Stimulated activated CD8-positive, alpha-beta memory T cell treated with anti-CD3 and anti-CD28 coated beads, Interleukin-15, amount 100 ng/mL, for 24 hours (primary cell): ENCODE results near the gene IGSF11.
"Not testable (repeated sequence)": the region's sequence is repeated elsewhere in the genome, so short reads cannot be mapped to it uniquely, and the experiment has no call there.

Experiments used
- DNase-seq: peaks from one replicate; pipeline ENCODE4 v3.0.0-alpha.2; 2020; ENCODE audit warnings: low read depth

The IGSF11 gene, protein sequence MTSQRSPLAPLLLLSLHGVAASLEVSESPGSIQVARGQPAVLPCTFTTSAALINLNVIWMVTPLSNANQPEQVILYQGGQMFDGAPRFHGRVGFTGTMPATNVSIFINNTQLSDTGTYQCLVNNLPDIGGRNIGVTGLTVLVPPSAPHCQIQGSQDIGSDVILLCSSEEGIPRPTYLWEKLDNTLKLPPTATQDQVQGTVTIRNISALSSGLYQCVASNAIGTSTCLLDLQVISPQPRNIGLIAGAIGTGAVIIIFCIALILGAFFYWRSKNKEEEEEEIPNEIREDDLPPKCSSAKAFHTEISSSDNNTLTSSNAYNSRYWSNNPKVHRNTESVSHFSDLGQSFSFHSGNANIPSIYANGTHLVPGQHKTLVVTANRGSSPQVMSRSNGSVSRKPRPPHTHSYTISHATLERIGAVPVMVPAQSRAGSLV

DNA sequence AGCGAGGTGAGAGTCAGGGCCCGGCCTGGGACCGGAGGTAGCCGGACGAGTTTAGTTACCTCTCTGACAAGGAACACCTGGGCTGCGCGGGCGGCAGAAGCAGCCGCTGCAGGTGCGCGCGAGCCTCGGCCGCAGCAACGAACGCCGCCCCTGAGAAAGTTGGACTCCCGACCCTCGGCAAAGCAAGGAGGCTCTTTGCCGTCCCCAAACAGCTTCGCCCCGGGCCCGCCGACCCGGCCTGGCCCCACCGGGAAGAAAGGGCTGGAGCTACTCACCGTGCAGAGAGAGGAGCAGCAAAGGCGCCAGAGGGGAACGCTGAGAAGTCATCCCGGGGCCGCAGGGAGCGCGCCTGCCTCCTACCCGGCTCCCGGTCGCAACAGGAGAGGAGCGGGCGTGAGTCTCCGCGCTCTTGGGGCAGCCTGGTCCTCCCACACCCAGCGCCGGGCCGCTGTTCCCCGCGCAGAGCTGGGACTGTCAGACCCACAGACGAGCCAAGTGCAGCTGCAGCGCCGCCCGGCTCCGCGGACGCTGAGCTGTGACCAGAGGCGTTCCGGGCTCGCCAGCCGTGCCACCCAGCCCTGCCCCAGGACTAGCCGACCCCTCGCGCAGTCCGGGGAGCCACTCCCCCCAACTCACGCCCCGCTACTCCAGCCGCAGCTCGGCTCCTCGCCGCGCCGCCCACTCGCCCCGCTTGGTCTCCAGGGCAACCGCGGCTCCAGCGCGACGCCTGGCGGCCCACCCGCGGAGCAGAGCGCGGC, at the start of gene IGSF11:
TSS of gene IGSF11 (minus strand) at position 591 of the 758 bp plus-strand sequence. CDS start at position 327, 264 bp downstream.
- DNase-seq: peak; percentile 46

- DNase-seq: no peak
These were observed 45.7 kb upstream of the IGSF11 start for GRCh38 chr3:119080364-119080763.

DNA sequence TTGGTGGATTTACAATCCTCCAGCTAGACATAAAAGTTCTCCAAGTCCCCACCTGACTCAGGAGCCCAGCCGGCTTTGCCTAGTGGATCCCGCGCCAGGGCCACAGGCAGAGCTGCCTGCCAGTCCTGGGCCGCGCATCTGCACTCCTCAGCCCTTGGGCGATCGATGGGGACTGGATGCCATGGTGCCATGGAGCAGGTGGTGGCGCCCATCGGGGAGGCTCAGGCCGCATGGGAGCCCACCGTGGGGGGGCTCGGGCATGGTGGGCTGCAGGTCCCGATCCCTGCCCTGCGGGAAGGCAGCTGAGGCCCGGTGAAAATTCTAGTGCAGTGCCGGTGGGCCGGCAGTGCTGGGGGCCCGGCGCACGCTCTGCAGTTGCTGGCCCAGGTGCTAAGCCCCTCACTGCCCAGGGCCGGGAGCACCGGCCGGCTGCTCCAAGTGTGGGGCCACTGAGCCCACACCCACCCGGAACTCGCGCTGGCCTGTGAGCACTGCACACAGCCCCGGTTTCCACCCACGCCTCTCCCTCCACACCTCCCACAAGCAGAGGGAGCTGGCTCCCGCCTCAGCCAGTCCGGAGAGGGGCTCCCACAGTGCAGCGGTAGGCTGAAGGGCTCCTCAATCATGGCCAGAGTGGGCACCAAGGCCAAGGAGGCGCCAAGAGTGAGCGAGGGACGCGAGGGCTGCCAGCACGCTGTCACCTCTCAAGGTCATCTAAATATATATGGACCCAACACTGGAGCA, 38.8 kb upstream of the IGSF11 start:
- DNase-seq: no peak

GRCh38 chr3:119072451-119072850, 37.8 kb upstream of the IGSF11 start:
- not testable (repeated sequence) for DNase-seq

DNA sequence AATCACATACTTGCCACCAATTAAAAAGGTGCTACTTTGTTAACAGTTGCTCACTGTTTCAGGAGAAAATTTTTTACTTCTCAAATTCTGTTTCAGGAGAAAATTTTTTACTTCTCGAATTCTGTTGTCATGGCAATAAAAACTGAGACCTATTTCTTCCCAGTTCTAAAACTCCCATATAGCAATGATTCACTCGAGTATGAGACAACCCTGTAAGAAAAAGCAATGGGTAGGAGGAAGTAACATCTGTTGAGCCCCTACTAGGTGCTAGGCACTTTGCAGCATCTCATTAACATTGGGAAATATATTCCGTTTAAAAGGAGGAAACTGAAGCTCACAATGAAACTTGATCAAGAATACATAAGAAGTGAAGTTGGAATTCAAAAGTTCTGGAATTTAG, 35.1 kb upstream of the IGSF11 start:
- no peak for DNase-seq

GRCh38 chr3:119063471-119063870, 28.8 kb upstream of the IGSF11 start:
- no peak for DNase-seq

DNA sequence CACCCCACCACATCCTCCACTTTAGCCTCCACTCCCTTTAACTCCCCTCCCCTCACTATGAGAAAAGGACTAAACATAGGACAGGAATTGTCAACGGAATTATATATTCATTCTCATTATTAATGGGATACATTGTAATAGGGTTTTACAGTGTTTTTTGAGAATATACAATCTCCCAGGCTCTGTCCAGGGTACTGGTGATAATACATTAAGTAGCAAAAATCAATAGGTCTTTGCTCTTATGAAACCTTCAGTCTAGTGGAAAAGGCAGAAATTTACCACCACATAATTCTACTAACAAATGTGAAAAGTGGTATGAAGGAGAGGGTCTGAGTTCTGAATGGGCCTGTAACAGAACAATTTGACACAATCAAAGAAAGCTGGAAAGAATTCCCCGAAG, 28.2 kb upstream of the IGSF11 start:
- DNase-seq: no peak

DNA sequence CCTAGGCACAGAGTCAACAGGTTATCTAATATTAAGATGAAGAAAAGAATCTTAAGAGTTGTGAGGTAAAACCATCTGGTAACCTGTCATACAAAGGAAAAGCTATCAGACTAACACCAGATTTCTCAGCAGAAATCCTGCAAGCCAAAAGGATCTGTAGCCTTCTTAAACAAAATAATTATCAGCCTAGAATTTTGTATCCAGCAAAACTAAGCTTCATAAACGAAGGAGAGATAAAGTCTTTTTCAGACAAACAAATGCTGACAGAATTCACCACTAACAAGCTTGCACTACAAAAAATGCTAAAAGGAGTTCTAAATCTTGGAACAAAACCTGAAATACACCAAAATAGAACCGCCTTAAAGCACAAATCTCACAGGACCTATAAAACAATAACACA, 9.9 kb upstream of the IGSF11 start:
- DNase-seq: no peak

GRCh38 chr3:119042162-119042561, 7.5 kb upstream of the IGSF11 start:
- DNase-seq: no peak

- no peak for DNase-seq
These were observed 334 bp upstream of the IGSF11 start for GRCh38 chr3:119035014-119035346.

- no peak for DNase-seq
These were observed 1.0 kb downstream of the IGSF11 start for GRCh38 chr3:119033393-119034255.

DNA sequence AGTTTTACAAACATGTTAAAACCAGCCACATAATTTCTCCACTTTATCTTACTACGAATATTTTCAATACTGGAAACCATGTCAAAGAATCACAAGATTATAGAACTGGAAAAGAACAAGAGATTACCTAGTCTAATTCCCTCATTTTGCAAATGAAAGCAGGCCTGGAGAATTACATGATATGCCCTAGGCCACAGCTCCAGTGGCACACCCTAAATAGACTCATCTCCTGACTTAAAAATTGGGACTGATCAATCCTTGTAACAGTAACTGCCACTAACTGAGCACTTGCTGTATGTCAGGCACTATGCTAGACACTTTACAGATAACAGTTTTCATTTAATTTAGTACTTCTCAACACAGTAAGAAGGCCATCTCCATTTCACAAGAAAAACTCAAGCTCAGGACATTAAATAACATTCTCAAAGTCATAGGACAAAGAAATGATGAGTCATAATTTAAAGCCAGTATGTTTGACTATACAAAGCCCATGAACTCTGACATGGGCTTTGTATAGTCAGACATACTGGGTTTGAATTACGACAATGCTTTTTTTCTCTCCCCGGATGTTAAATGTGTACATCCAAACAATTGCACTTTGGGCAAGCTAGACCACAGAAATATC, 9.4 kb downstream of the IGSF11 start:
- DNase-seq: no peak

GRCh38 chr3:119019767-119020518, 14.7 kb downstream of the IGSF11 start:
- DNase-seq: no peak

DNA sequence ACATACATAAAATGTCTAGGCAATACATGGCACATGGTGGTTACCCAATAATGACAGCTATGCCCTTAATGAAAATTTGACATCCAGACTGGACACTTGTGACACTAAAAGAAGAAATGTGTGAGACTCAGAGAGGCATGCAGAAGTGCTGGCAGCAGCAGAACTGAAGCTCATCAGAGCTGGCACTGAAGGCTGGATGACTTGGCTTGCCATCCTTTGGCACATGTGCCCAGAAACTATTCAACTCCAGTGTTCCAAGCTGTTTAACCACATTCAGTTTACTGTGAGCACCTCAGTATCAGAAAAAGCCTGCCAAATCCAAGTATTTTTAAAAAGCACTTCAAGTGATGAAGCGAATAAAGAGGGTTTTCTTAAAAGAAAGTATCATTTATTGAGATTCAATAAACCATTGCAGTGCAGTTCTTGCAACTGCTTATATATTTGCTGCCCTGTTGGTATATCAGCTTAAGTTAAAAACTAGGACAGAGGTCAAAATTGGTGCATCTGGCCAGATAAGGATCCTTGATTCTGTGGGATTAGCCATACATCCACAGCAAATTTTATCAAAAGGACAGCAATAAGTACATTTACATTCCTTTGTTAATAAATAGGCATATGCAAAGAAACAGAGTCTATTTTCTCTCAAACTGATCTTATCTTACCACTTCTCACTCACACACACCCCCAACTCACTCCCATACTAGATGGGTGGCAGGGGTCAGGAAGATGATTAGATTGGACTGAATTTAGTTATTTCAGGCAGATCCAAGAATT, 15.8 kb downstream of the IGSF11 start:
- no peak for DNase-seq

DNA sequence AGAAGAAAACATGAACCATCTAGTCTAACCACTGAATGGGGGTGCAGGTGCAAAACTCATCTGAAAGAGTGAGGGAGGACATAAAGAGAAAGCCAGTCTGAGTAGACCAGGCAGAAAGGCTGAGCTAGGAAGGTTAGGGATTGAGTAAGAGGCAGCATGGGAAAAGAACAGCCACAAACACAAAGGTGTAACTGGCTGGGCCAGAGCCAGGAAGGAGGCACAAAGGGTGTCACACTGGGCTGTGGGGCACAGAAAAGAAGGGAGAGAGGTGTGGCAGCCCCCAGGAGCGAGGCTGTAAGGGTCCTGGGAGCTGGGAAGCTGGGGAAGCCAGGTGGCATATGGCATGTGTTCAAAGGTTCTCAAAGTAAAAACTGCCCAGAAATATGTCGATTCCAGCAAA, 18.7 kb downstream of the IGSF11 start:
- DNase-seq: no peak

- no peak for DNase-seq
These were observed 20.7 kb downstream of the IGSF11 start for GRCh38 chr3:119013951-119014350.

DNA sequence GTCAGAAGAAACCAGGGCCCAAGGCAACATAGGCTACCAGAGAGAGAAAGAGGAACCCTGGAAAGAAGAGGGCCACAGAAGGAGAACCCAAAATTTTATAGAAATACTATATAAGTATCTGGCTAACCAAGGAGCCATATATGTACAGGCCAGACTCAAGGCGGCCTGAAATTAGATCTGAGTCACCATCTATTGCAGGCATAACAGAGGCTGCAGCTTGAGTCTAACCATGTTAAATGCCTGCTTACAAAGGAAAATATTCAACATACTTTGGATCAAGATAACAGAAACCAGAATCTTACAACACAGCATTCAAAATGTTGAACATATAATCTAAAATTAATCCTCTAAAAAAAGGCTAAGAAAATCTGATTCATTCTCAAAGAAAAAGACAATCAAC, 23.1 kb downstream of the IGSF11 start:
- no peak for DNase-seq

- no peak for DNase-seq
These were observed 37.5 kb downstream of the IGSF11 start for GRCh38 chr3:118997190-118997589.

DNA sequence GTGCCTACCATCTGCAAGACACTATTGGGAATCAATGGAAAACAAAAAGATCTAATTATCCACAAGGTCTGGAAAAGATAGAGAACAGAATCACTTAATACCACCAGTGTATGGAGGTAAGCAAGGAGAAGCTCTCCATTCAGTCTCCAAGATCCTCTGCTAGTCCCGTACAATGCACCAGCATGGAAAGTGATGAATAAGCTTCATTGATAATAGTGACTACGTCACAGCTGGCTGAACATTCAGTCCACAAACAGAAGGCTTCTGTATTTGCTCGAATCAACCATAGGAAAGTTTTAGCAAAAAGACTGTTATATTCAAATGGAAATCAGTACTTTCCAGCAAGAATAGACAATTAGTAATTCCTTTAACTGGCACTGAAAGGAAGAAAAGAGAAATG, 42.9 kb downstream of the IGSF11 start:
- DNase-seq: no peak
